Osteoblast (primary cell): ENCODE data around the gene RPL19. TPM values are rescaled to one million over a fixed set of nuclear protein-coding genes. Genes with fewer than 3 reads are reported as not detected.

Experiments used
- DNase-seq: peaks from one replicate; pipeline ENCODE4 v3.0.0; 2011; ENCODE audit warnings: low spot score, mixed read lengths; ENCODE audit not compliant: insufficient read length; ENCODE audit errors: missing footprints
- H2AFZ ChIP-seq: 2 replicates; pipeline ENCODE4 v1.6.0; 2011; ENCODE audit warnings: mild to moderate bottlenecking, low read length
- H3K27ac ChIP-seq: 2 replicates; pipeline ENCODE4 v1.5.1; 2011; ENCODE audit warnings: mild to moderate bottlenecking, low read depth, low read length, moderate library complexity
- H3K27me3 ChIP-seq: 2 replicates; pipeline ENCODE4 v1.6.0; 2012; ENCODE audit warnings: mild to moderate bottlenecking, control low read depth, inconsistent platforms, low read length, moderate library complexity; ENCODE audit not compliant: insufficient read depth
- H3K36me3 ChIP-seq: 2 replicates; pipeline ENCODE4 v1.5.1; 2011; ENCODE audit warnings: mild to moderate bottlenecking, low read length, control low read depth, moderate library complexity; ENCODE audit not compliant: insufficient read depth
- H3K4me1 ChIP-seq: 2 replicates; pipeline ENCODE4 v1.5.1; 2011; ENCODE audit warnings: mild to moderate bottlenecking, low read length, control low read depth, moderate library complexity; ENCODE audit not compliant: insufficient read depth
- H3K4me2 ChIP-seq: 2 replicates; pipeline ENCODE4 v1.6.0; 2011; ENCODE audit warnings: mild to moderate bottlenecking, low read length; ENCODE audit not compliant: insufficient read depth
- H3K4me3 ChIP-seq: fragments of 200-600 bp; sonication (generic); 3 replicates; pipeline ENCODE4 v1.5.1; 2012; ENCODE audit warnings: mild to moderate bottlenecking, low read length, inconsistent platforms; ENCODE audit not compliant: insufficient read depth
- H3K79me2 ChIP-seq: 2 replicates; pipeline ENCODE4 v1.6.0; 2012; ENCODE audit warnings: mild to moderate bottlenecking, low read length, control low read depth, inconsistent platforms; ENCODE audit not compliant: insufficient read depth
- H3K9me3 ChIP-seq: 2 replicates; pipeline ENCODE4 v1.5.1; 2011; ENCODE audit warnings: low read depth, low read length, control low read depth
- H4K20me1 ChIP-seq: 2 replicates; pipeline ENCODE4 v1.6.0; 2012; ENCODE audit warnings: mild to moderate bottlenecking, low read length, control low read depth; ENCODE audit not compliant: insufficient read depth
- total RNA-seq: library from RNA; depleted of rRNA; stranded (reverse); fragments of >200 nt; gene quantifications from 2 replicates; pipeline ENCODE4 v1.2.3, GENCODE V29; 2012
- TF ChIP-seq, protein P1 (sequence below): IDR thresholded peaks from 2 replicates; pipeline ENCODE4 v1.5.1; 2011; ENCODE audit warnings: mild to moderate bottlenecking, low read depth, low read length, moderate library complexity; ENCODE audit errors: extremely low read depth

Gene RPL19
- total RNA-seq, 1 donor, result 1,279 TPM

DNA sequence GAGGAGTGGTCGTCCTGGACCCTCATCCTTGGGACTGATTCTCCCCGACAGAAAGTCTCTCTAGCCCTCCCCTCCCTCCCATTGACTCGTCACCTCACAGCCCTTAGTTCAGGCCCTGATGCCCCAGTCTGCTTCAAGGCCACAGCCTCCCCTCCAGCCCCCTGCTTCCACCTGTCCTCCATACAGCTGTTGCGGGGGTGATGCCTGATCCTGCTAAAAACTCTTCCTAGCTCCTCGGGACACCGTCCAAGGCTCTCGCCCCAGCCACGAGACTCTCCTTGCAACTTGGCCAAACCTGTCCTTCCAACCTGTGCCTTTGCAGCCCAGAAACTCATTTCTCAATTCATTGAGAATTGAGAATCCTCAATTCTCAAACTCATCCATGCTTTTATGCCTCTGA, 18.8 kb downstream of the RPL19 start:
- H4K20me1 ChIP-seq, result peaks cover 2% of the 10 kb centered on the region
- no peaks in the 10 kb centered on the region for H3K27me3 ChIP-seq
- no peaks in the 10 kb centered on the region for H3K36me3 ChIP-seq
- TF ChIP-seq, protein P1, sequence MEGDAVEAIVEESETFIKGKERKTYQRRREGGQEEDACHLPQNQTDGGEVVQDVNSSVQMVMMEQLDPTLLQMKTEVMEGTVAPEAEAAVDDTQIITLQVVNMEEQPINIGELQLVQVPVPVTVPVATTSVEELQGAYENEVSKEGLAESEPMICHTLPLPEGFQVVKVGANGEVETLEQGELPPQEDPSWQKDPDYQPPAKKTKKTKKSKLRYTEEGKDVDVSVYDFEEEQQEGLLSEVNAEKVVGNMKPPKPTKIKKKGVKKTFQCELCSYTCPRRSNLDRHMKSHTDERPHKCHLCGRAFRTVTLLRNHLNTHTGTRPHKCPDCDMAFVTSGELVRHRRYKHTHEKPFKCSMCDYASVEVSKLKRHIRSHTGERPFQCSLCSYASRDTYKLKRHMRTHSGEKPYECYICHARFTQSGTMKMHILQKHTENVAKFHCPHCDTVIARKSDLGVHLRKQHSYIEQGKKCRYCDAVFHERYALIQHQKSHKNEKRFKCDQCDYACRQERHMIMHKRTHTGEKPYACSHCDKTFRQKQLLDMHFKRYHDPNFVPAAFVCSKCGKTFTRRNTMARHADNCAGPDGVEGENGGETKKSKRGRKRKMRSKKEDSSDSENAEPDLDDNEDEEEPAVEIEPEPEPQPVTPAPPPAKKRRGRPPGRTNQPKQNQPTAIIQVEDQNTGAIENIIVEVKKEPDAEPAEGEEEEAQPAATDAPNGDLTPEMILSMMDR, result no peak
- H3K9me3 ChIP-seq, result no peaks in the 10 kb centered on the region
- no peak overlapping the region for H3K4me2 ChIP-seq
- H3K79me2 ChIP-seq, result no peaks in the 10 kb centered on the region
- H2AFZ ChIP-seq, result no peak overlapping the region
- peaks cover 11% of the 10 kb centered on the region for H3K4me1 ChIP-seq
- no peak overlapping the region for H3K4me3 ChIP-seq
- no peak overlapping the region for H3K27ac ChIP-seq
- DNase-seq, result no peak

DNA sequence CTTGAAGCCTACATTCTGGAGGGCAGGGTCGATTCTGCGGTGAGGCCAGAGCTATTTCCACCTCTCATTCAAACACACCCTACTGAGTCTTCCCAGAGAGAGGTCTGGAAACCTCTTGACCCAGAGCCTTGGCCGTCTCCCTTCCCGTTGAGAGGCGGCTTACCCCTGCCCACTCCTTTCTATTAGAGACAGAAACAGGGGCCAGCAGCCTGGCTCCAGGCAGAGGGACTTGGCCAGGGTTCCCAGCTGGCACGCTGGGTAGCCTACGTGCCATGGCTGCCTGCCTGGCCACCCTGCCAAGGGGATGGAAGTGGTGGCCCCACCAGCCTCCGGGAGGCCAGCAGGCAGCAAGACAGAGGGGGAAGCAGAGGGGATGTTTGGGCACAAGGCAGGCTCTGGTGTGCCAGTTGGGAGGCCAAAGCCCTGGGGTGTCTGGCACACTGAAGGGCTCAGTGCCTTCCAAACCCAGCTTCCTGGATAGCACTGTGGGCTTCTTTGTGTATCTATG, 19.6 kb downstream of the RPL19 start:
- H3K4me3 ChIP-seq, result no peak overlapping the region
- H3K27ac ChIP-seq, result no peak overlapping the region
- H3K79me2 ChIP-seq, result no peaks in the 10 kb centered on the region
- H3K9me3 ChIP-seq, result no peaks in the 10 kb centered on the region
- no peaks in the 10 kb centered on the region for H3K27me3 ChIP-seq
- H3K4me2 ChIP-seq, result no peak overlapping the region
- H3K4me1 ChIP-seq, result peaks cover 11% of the 10 kb centered on the region
- H3K36me3 ChIP-seq, result no peaks in the 10 kb centered on the region
- TF ChIP-seq, protein P1, result no peak
- H4K20me1 ChIP-seq, result peaks cover 4% of the 10 kb centered on the region
- H2AFZ ChIP-seq, result no peak overlapping the region
- no peak for DNase-seq

DNA sequence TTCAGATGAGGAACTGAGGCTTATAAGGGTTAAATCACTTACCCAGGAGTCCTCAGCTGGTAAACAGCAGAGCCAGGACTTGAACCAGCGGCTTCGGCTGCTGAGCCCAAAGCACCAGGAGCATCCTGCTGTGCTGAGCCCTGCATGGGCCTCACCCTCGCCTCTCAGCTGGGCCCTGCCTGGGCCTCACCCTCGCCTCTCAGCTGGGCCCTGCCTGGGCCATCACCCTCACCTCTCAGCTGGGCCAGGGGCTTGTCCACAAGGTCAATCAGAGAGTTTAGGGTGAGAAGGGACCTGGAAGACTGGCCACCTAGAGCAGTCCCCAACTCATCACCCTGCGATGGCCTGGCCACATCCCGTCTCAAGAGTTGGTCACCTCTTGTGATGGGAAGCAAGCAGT, 21.5 kb downstream of the RPL19 start:
- Histone ChIP-seq H3K79me2 (no peaks in the 10 kb centered on the region), H3K9me3 (no peaks in the 10 kb centered on the region), H4K20me1 (peaks cover 4% of the 10 kb centered on the region), H3K27ac (no peak overlapping the region), H3K27me3 (peaks cover 12% of the 10 kb centered on the region), H3K36me3 (no peaks in the 10 kb centered on the region), H3K4me1 (peaks cover 16% of the 10 kb centered on the region), H3K4me2 (no peak overlapping the region), H2AFZ (no peak overlapping the region), H3K4me3 (no peak overlapping the region)
- no peak for DNase-seq
- TF ChIP-seq, protein P1, result no peak

DNA sequence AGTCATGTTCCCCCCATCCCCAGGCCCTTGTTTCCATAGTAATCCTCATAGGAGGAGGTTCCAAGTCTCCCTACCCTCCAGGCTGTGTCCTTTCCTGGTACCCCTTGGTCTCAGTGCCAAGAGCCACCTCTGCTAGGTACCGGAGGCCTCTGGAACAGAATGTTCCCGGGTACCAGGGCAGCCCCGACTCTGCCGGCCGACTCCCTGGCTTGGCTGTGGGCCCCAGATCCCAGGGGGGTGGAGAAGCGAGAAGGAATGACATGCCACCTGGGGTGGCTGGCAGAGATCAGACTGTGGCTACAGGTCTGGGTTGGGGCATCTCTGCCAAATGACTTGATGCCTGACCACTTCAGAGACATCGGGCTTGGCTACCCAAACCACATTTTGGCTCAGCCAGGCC, 22.1 kb downstream of the RPL19 start:
- TF ChIP-seq, protein P1, result no peak
- Histone ChIP-seq H2AFZ (no peak overlapping the region), H3K9me3 (no peaks in the 10 kb centered on the region), H3K27ac (no peak overlapping the region), H4K20me1 (peaks cover 4% of the 10 kb centered on the region), H3K79me2 (no peaks in the 10 kb centered on the region), H3K27me3 (peaks cover 12% of the 10 kb centered on the region), H3K4me3 (no peak overlapping the region), H3K36me3 (no peaks in the 10 kb centered on the region), H3K4me2 (no peak overlapping the region), H3K4me1 (peaks cover 16% of the 10 kb centered on the region)
- no peak for DNase-seq
